ENCODE results near the gene SLC16A10. TPM values are rescaled to one million over a fixed set of nuclear protein-coding genes. Genes with fewer than 3 reads are reported as not detected.

SLC16A10 gene
- total RNA-seq, 2 experiments from 2014 or later: 13.4 to 13.8 TPM

GRCh38 chr6:111243095-111243494, 155.8 kb downstream of the SLC16A10 start:
- H3K27me3 ChIP-seq (ENCODE audit: control insufficient read depth in 1 of 2, insufficient read depth in 2 of 2, low read length in 2 of 2): no peaks in the 10 kb centered on the region
- H3K4me1 Mint-ChIP-seq (ENCODE audit: low read depth): no peaks in the 10 kb centered on the region
- H3K4me1 ChIP-seq (ENCODE audit: insufficient read depth, low read length): no peaks in the 10 kb centered on the region
- DNase-seq (no peak), ATAC-seq (ENCODE audit: poor library complexity) (no peak)
- ChIA-PET CTCF (no interaction called here), POLR2A (no interaction called here)
- H3K9me3 ChIP-seq (ENCODE audit: control insufficient read depth in 1 of 2, insufficient read depth in 1 of 2, low read length in 2 of 2): no peaks in the 10 kb centered on the region
- H3K36me3 Mint-ChIP-seq (ENCODE audit: low read depth): no peaks in the 10 kb centered on the region
- no peak overlapping the region for H3K4me3 ChIP-seq (ENCODE audit: low read length)
- H3K36me3 ChIP-seq (ENCODE audit: insufficient read depth, low read length): no peaks in the 10 kb centered on the region
- TF ChIP-seq CTCF (IDR thresholded peaks at IDR 0.05): no peak
- H3K9me3 Mint-ChIP-seq: no peaks in the 10 kb centered on the region
- no peaks in the 10 kb centered on the region for H3K27me3 Mint-ChIP-seq
- intact Hi-C loops (cut with DNase I, micrococcal nuclease): no loop called here
- H3K27ac ChIP-seq (ENCODE audit: low read depth in 1 of 2, low read length in 2 of 2): no peak overlapping the region
- no peak overlapping the region for H3K4me3 Mint-ChIP-seq
- H3K27ac Mint-ChIP-seq: no peak overlapping the region

GRCh38 chr6:111248789-111249188, 161.5 kb downstream of the SLC16A10 start:
- Histone ChIP-seq H3K4me1 (ENCODE audit: insufficient read depth, low read length) (no peaks in the 10 kb centered on the region), H3K36me3 (ENCODE audit: insufficient read depth, low read length) (no peaks in the 10 kb centered on the region), H3K27me3 (ENCODE audit: control insufficient read depth in 1 of 2, insufficient read depth in 2 of 2, low read length in 2 of 2) (no peaks in the 10 kb centered on the region), H3K4me3 (ENCODE audit: low read length) (no peak overlapping the region), H3K9me3 (ENCODE audit: control insufficient read depth in 1 of 2, insufficient read depth in 1 of 2, low read length in 2 of 2) (no peaks in the 10 kb centered on the region), H3K27ac (ENCODE audit: low read depth in 1 of 2, low read length in 2 of 2) (no peak overlapping the region)
- no peaks in the 10 kb centered on the region for H3K4me1 Mint-ChIP-seq (ENCODE audit: low read depth)
- no peak for TF ChIP-seq CTCF (IDR thresholded peaks at IDR 0.05)
- no peak for DNase-seq
- ATAC-seq (ENCODE audit: poor library complexity): no peak
- no peaks in the 10 kb centered on the region for H3K9me3 Mint-ChIP-seq
- H3K27me3 Mint-ChIP-seq: no peaks in the 10 kb centered on the region
- no peaks in the 10 kb centered on the region for H3K36me3 Mint-ChIP-seq (ENCODE audit: low read depth)
- no peak overlapping the region for H3K27ac Mint-ChIP-seq
- no peak overlapping the region for H3K4me3 Mint-ChIP-seq
- intact Hi-C loops (cut with DNase I, micrococcal nuclease): no loop called here
- ChIA-PET CTCF (no interaction called here), POLR2A (no interaction called here)

- intact Hi-C loops (cut with DNase I, micrococcal nuclease): loop anchor here in 1 of 2 experiments (10.0 kb wide), 2 partner anchors 354 to 394 kb away; partner anchors contain the start of gene TRAF3IP2
- Histone ChIP-seq H3K4me1 (ENCODE audit: insufficient read depth, low read length) (no peaks in the 10 kb centered on the region), H3K4me3 (ENCODE audit: low read length) (no peak overlapping the region), H3K36me3 (ENCODE audit: insufficient read depth, low read length) (no peaks in the 10 kb centered on the region), H3K27me3 (ENCODE audit: control insufficient read depth in 1 of 2, insufficient read depth in 2 of 2, low read length in 2 of 2) (no peaks in the 10 kb centered on the region), H3K9me3 (ENCODE audit: control insufficient read depth in 1 of 2, insufficient read depth in 1 of 2, low read length in 2 of 2) (no peaks in the 10 kb centered on the region), H3K27ac (ENCODE audit: low read depth in 1 of 2, low read length in 2 of 2) (no peak overlapping the region)
- Mint-ChIP-seq H3K9me3 (no peaks in the 10 kb centered on the region), H3K27me3 (no peaks in the 10 kb centered on the region), H3K36me3 (ENCODE audit: low read depth) (no peaks in the 10 kb centered on the region), H3K27ac (no peak overlapping the region), H3K4me1 (ENCODE audit: low read depth) (no peaks in the 10 kb centered on the region), H3K4me3 (no peak overlapping the region)
- ATAC-seq (ENCODE audit: poor library complexity): no peak
- TF ChIP-seq CTCF (IDR thresholded peaks at IDR 0.05): no peak
- ChIA-PET CTCF (interaction anchor here (0.6 to 1.3 kb wide), 2 partner anchors 8 to 79 kb away, joined by 3 to 4 read pairs; a partner anchor contains a TSS), POLR2A (interaction anchor here (1.3 kb wide), 1 partner anchor 8 kb away, joined by 5 read pairs; a partner anchor contains a TSS)
- no peak for DNase-seq
Measured at GRCh38 chr6:111250791-111251354, 163.6 kb downstream of the SLC16A10 start.
